Progenitor cell of endocrine pancreas (in vitro differentiated cells): Measurements from ENCODE around the gene MYLK2. TPM values are rescaled to one million over a fixed set of nuclear protein-coding genes. Genes with fewer than 3 reads are reported as not detected.

Experiments
- DNase-seq: peaks from one replicate; pipeline ENCODE4 v3.0.0; 2021; ENCODE audit warnings: low spot score; ENCODE audit not compliant: unreplicated experiment
- H3K27ac Mint-ChIP-seq: 2 replicates; pipeline ENCODE4 v1.8.0; 2021; ENCODE audit warnings: mild to moderate bottlenecking, moderate library complexity, mixed read lengths
- H3K27me3 Mint-ChIP-seq: 2 replicates; pipeline ENCODE4 v1.8.0; 2021; ENCODE audit warnings: mixed read lengths
- H3K36me3 Mint-ChIP-seq: 2 replicates; pipeline ENCODE4 v1.8.0; 2022; ENCODE audit warnings: mixed read lengths; ENCODE audit not compliant: insufficient read depth
- H3K4me1 Mint-ChIP-seq: 2 replicates; pipeline ENCODE4 v1.8.0; 2021; ENCODE audit warnings: low read depth, mixed read lengths
- H3K4me3 Mint-ChIP-seq: 2 replicates; pipeline ENCODE4 v1.8.0; 2021; ENCODE audit warnings: low read depth, mild to moderate bottlenecking, moderate library complexity, mixed read lengths
- H3K9me3 Mint-ChIP-seq: 2 replicates; pipeline ENCODE4 v1.8.0; 2021; ENCODE audit warnings: low read depth, mixed read lengths
- total RNA-seq: library from RNA; stranded (reverse); gene quantifications from 2 replicates; pipeline ENCODE4 v1.2.1, GENCODE V29; 2021
- TF ChIP-seq, protein P1 (sequence below): fragments of 200-600 bp; sonication (generic); IDR thresholded peaks from one replicate; pipeline ENCODE4 v1.5.0; 2021; ENCODE audit warnings: antibody characterized with exemption, mild to moderate bottlenecking; ENCODE audit not compliant: unreplicated experiment

MYLK2 gene
- total RNA-seq, 1 donor from 2014 or later = 0.38 TPM

DNA sequence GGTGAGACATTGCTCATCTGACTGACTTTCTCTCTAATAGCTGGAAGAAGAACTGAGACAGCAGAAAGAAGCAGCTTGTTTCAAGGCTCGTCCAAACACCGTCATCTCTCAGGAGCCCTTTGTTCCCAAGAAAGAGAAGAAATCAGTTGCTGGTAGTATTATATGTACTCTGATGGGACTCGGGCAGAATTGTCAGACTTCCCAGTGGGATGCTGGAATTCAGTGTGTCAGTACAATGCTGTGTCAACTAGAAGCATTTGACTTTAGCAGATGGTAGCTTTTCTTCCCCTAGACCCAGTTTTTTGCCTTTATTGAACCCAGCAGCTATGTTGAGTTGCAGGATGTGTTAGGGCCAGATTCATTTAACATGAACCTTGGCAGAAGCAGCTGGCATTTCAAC, 21.8 kb upstream of the MYLK2 start:
- Mint-ChIP-seq H3K4me1 (peaks cover 2% of the 10 kb centered on the region), H3K36me3 (peaks cover 31% of the 10 kb centered on the region), H3K4me3 (no peak overlapping the region), H3K9me3 (no peaks in the 10 kb centered on the region), H3K27ac (no peak overlapping the region), H3K27me3 (no peaks in the 10 kb centered on the region)
- DNase-seq = no peak
- TF ChIP-seq, protein P1, sequence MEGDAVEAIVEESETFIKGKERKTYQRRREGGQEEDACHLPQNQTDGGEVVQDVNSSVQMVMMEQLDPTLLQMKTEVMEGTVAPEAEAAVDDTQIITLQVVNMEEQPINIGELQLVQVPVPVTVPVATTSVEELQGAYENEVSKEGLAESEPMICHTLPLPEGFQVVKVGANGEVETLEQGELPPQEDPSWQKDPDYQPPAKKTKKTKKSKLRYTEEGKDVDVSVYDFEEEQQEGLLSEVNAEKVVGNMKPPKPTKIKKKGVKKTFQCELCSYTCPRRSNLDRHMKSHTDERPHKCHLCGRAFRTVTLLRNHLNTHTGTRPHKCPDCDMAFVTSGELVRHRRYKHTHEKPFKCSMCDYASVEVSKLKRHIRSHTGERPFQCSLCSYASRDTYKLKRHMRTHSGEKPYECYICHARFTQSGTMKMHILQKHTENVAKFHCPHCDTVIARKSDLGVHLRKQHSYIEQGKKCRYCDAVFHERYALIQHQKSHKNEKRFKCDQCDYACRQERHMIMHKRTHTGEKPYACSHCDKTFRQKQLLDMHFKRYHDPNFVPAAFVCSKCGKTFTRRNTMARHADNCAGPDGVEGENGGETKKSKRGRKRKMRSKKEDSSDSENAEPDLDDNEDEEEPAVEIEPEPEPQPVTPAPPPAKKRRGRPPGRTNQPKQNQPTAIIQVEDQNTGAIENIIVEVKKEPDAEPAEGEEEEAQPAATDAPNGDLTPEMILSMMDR = no peak

DNA sequence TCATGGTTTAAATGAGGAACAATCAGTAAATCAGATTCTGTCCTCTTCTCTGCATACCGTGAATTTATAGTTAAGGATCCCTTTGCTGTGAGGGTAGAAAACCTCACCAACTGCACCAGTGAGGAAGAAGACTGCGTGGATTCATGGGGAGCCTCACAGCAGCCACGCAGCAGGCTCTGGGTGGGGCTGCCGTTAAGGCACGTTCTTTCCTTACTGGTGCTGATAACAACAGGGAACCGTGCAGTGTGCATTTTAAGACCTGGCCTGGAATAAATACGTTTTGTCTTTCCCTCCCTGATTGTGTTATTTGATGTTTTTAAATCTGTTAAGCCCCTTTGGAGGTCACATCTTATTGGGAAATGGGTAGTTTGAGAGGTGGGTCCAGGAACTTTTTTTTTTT, 17.6 kb upstream of the MYLK2 start:
- H3K4me1 Mint-ChIP-seq = peaks cover under 1% of the 10 kb centered on the region
- no peak for DNase-seq
- TF ChIP-seq, protein P1 = no peak
- H3K27ac Mint-ChIP-seq = no peak overlapping the region
- no peaks in the 10 kb centered on the region for H3K27me3 Mint-ChIP-seq
- no peaks in the 10 kb centered on the region for H3K9me3 Mint-ChIP-seq
- H3K4me3 Mint-ChIP-seq = no peak overlapping the region
- H3K36me3 Mint-ChIP-seq = peaks cover 33% of the 10 kb centered on the region

DNA sequence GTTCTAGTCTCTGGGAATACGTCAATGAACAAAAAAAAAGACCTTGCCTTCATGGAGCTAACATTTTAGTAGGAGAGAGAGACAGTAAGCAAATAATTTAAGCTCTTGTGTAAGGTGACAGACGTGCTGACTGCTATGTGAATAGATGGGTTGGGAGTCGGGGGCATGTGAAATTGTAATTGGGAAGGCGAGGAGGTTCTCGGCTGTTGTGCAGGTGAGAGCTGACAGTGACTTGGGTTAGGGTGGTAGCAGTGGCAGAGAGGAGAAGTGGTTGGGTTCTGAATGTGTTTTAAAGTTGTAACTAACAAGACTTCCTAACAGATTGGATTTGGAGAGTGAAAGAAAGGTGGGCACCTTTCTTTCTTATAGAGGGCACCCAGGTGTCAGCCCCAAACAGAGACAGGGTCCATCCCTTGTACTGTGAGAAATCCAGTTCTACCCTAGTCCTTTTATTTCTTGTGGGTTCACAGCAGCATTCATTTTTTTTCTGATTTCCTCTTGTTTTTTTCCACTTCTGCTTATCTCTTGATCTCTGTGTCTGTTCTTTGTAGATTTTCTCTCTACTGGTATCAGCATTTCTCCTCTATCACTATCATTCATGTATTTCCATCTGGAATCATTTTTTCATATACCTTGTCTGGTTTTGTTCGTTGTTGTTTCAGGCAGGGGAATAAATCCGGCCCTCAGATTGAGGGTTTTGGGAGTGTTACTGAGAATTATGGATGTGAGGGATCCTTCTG, 15.4 kb upstream of the MYLK2 start:
- H3K4me3 Mint-ChIP-seq = no peak overlapping the region
- no peaks in the 10 kb centered on the region for H3K27me3 Mint-ChIP-seq
- no peak overlapping the region for H3K27ac Mint-ChIP-seq
- H3K36me3 Mint-ChIP-seq = peaks cover 25% of the 10 kb centered on the region
- no peak for DNase-seq
- H3K9me3 Mint-ChIP-seq = no peaks in the 10 kb centered on the region
- TF ChIP-seq, protein P1 = no peak
- no peaks in the 10 kb centered on the region for H3K4me1 Mint-ChIP-seq

DNA sequence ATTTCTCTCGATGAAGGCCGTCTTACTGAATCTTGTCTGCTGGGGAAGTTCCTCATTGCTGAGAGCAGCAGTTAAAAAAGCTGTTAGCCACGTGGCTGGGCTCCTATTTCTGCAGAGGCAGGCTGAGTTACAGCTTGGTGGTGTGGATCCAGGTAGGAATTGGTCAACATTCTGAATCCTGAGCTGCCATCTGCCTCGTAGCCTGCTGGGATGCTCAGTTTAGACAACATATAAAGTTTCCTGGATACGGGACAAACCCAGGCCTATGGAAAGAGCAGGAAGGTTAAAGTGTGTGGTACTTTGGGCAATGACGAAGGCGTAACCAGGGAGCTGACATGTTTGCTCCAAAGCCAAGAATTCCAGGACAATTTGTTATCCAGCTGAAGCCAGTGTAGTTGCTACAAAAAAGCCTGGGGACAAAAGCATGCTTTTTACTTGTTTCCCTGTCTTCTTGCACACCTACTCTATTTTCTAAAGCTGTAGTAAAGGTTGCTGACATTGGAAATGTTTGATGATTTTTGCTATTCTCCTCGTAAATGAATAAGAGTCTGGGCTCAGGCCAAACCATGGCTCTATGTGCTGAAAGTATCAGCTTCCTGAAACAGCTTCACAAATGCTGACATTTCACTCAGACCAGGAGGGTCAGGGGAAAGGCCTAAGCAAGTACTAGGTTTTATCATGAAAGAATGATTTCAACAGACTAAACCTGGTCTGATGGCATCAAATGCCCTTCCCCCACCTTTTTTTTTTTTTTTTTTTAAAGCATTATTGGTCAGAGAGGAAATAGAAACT, 12.4 kb upstream of the MYLK2 start:
- H3K4me3 Mint-ChIP-seq = no peak overlapping the region
- H3K36me3 Mint-ChIP-seq = peaks cover 16% of the 10 kb centered on the region
- no peaks in the 10 kb centered on the region for H3K4me1 Mint-ChIP-seq
- DNase-seq = no peak
- TF ChIP-seq, protein P1 = no peak
- H3K27me3 Mint-ChIP-seq = no peaks in the 10 kb centered on the region
- no peaks in the 10 kb centered on the region for H3K9me3 Mint-ChIP-seq
- H3K27ac Mint-ChIP-seq = no peak overlapping the region

DNA sequence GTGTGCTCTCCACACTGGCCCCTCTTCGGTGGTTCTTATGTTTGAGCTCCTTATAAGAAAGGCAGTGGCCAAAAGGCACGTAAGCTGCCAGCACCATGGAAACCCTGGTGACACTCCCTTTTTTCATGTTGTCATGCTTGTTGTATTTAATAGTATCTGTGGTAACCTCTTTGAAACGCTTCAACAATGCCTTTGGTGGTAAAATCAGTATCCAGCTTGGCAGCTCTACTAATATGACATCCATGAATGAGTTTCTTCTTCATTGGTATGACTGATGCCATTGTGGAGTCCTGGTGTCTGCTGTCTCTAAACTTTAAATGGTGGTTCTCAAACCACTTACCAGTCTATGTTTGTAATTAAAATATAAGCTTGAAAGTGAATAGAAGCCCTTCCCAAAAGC, 10.7 kb upstream of the MYLK2 start:
- H3K27ac Mint-ChIP-seq = no peak overlapping the region
- no peaks in the 10 kb centered on the region for H3K9me3 Mint-ChIP-seq

More for the DNA sequence above, 10.7 kb upstream of the MYLK2 start:
- Mint-ChIP-seq H3K4me1 (no peaks in the 10 kb centered on the region), H3K36me3 (peaks cover 8% of the 10 kb centered on the region), H3K4me3 (no peak overlapping the region), H3K27me3 (no peaks in the 10 kb centered on the region)
- DNase-seq = no peak
- TF ChIP-seq, protein P1 = no peak
